DOHH2 (cell line): ENCODE measurements around the gene ADGRE1.

Source experiments
- H3F3A ChIP-seq: fragments of 200-600 bp; sonication (generic), shearing (Covaris generic); 2 replicates; pipeline ENCODE4 v1.6.0; 2016; ENCODE audit warnings: antibody characterized with exemption, mild to moderate bottlenecking; ENCODE audit not compliant: control insufficient read depth, insufficient read depth
- H3K27ac ChIP-seq: fragments of 200-600 bp; sonication (generic); 2 replicates; pipeline ENCODE4 v1.5.1; 2014; ENCODE audit warnings: low read depth, mild to moderate bottlenecking, low read length, moderate library complexity
- H3K27me3 ChIP-seq: fragments of 200-600 bp; sonication (generic); 2 replicates; pipeline ENCODE4 v1.6.1; 2014; ENCODE audit warnings: mild to moderate bottlenecking, low read length, mixed read lengths; ENCODE audit not compliant: control insufficient read depth
- H3K36me3 ChIP-seq: fragments of 200-600 bp; sonication (generic); 2 replicates; pipeline ENCODE4 v1.6.1; 2014; ENCODE audit warnings: mild to moderate bottlenecking, low read length, moderate library complexity, mixed read lengths; ENCODE audit not compliant: control insufficient read depth
- H3K4me1 ChIP-seq: fragments of 200-600 bp; sonication (generic); 2 replicates; pipeline ENCODE4 v1.6.1; 2014; ENCODE audit warnings: mild to moderate bottlenecking, low read length, mixed read lengths; ENCODE audit not compliant: control insufficient read depth
- H3K4me2 ChIP-seq: fragments of 200-600 bp; sonication (generic); 2 replicates; pipeline ENCODE4 v1.6.0; 2014; ENCODE audit warnings: mild to moderate bottlenecking, low read length, moderate library complexity
- H3K4me3 ChIP-seq: fragments of 200-600 bp; sonication (generic); 2 replicates; pipeline ENCODE4 v1.5.1; 2014; ENCODE audit warnings: mild to moderate bottlenecking, low read length, mixed read lengths
- H3K79me2 ChIP-seq: fragments of 200-600 bp; sonication (generic); 2 replicates; pipeline ENCODE4 v1.6.1; 2014; ENCODE audit warnings: mild to moderate bottlenecking, low read length, mixed read lengths; ENCODE audit not compliant: control insufficient read depth
- H3K9me2 ChIP-seq: fragments of 200-600 bp; sonication (generic); replicated peaks from 2 replicates; pipeline ENCODE4 v1.6.1; 2014; ENCODE audit warnings: mild to moderate bottlenecking, low read length, mixed read lengths; ENCODE audit not compliant: control insufficient read depth
- H3K9me3 ChIP-seq: fragments of 200-600 bp; sonication (generic); 2 replicates; pipeline ENCODE4 v1.6.1; 2014; ENCODE audit warnings: antibody characterized with exemption, low read length, mixed read lengths; ENCODE audit not compliant: control insufficient read depth, insufficient read depth
- H4K20me1 ChIP-seq: fragments of 200-600 bp; sonication (generic); 2 replicates; pipeline ENCODE4 v1.6.0; 2014; ENCODE audit warnings: low read depth, mild to moderate bottlenecking, antibody characterized with exemption, low read length, moderate library complexity; ENCODE audit not compliant: control insufficient read depth, insufficient read depth
- CTCF ChIP-seq: fragments of 200-600 bp; sonication (generic); IDR thresholded peaks from one replicate; pipeline ENCODE4 v1.5.1; 2014; ENCODE audit warnings: antibody characterized with exemption, mild to moderate bottlenecking, low read depth, low read length; ENCODE audit not compliant: poor library complexity, severe bottlenecking
- EZH2phosphoT487 ChIP-seq: fragments of 200-600 bp; sonication (generic); IDR thresholded peaks from 2 replicates; pipeline ENCODE4 v1.6.1; 2017; ENCODE audit warnings: borderline replicate concordance, mild to moderate bottlenecking, antibody characterized with exemption, low read length, moderate library complexity, mixed read lengths

ADGRE1 gene

DNA sequence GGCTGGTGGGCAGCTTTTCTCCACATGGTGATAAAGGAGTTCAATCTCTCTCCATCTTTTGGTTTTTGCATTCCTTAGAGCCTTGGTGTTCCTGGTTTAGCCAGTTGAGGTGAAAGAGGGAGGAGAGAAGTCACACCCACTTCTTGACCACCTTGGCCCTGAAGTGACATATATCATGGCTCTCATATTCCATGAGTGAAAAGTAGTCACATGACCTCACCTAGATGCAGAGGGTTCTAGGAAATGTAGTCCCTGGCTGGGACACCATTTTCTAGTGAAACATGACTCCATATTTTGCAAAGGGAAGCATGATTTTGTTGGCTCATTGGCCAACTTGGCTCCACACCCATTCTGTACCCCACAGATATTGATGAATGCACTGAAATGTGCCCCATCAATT is 16.1 kb downstream of the ADGRE1 start:
- no peaks in the 10 kb centered on the region for H3F3A ChIP-seq
- H3K27me3 ChIP-seq = no peaks in the 10 kb centered on the region
- H3K36me3 ChIP-seq = no peaks in the 10 kb centered on the region
- no peaks in the 10 kb centered on the region for H3K9me2 ChIP-seq
- no peak overlapping the region for H3K27ac ChIP-seq
- peaks cover 10% of the 10 kb centered on the region for H3K9me3 ChIP-seq
- H3K79me2 ChIP-seq = no peaks in the 10 kb centered on the region
- no peak overlapping the region for H3K4me3 ChIP-seq
- no peak for TF ChIP-seq CTCF
- TF ChIP-seq EZH2phosphoT487 = no peak
- H3K4me2 ChIP-seq = no peak overlapping the region
- no peaks in the 10 kb centered on the region for H3K4me1 ChIP-seq
- no peaks in the 10 kb centered on the region for H4K20me1 ChIP-seq

- no peaks in the 10 kb centered on the region for H3K4me1 ChIP-seq
- H3K4me2 ChIP-seq = no peak overlapping the region
- no peaks in the 10 kb centered on the region for H3F3A ChIP-seq
These were observed 19.2 kb downstream of the ADGRE1 start for GRCh38 chr19:6906559-6907060.

GRCh38 chr19:6911523-6911922 is 24.1 kb downstream of the ADGRE1 start:
- H3K4me1 ChIP-seq = no peaks in the 10 kb centered on the region
- no peaks in the 10 kb centered on the region for H3K27me3 ChIP-seq
- H4K20me1 ChIP-seq = no peaks in the 10 kb centered on the region
- H3K36me3 ChIP-seq = no peaks in the 10 kb centered on the region
- H3K9me3 ChIP-seq = peaks cover 21% of the 10 kb centered on the region
- no peaks in the 10 kb centered on the region for H3K79me2 ChIP-seq
- no peak for TF ChIP-seq EZH2phosphoT487
- TF ChIP-seq CTCF = no peak
- no peaks in the 10 kb centered on the region for H3F3A ChIP-seq
- H3K27ac ChIP-seq = no peak overlapping the region
- H3K4me2 ChIP-seq = no peak overlapping the region
- H3K9me2 ChIP-seq = no peaks in the 10 kb centered on the region
- no peak overlapping the region for H3K4me3 ChIP-seq

More at GRCh38 chr19:6906559-6907060, 19.2 kb downstream of the ADGRE1 start:
- Histone ChIP-seq H3K27me3 (no peaks in the 10 kb centered on the region), H3K36me3 (no peaks in the 10 kb centered on the region), H3K9me3 (peaks cover 10% of the 10 kb centered on the region), H3K4me3 (no peak overlapping the region), H3K9me2 (no peaks in the 10 kb centered on the region), H3K79me2 (no peaks in the 10 kb centered on the region), H3K27ac (no peak overlapping the region), H4K20me1 (no peaks in the 10 kb centered on the region)
- TF ChIP-seq CTCF (no peak), EZH2phosphoT487 (no peak)
